GM12878 (cell line): ENCODE measurements around the gene LRRC3C. TPM values are rescaled to one million over a fixed set of nuclear protein-coding genes. Genes with fewer than 3 reads are reported as not detected.

Experiments
- ATAC-seq: fragments of 200-7000 bp; cut with Tn5 transposase; 3 replicates; pipeline ENCODE4 v1.9.1; 2020; ENCODE audit warnings: mild to moderate bottlenecking, moderate library complexity
- BruUV-seq: library from RNA; stranded (reverse); fragments of 400-500 nt; replicated peaks from 2 replicates; lab custom pipeline; 2021; lab: Mats Ljungman, UMichigan
- CTCF ChIA-PET: fragments of 300-600 bp; sonication (Branson Sonifier 250); formaldehyde crosslinking; extraction: SDS; loops from one replicate; lab custom pipeline; 2021; ENCODE audit warnings: inconsistent platforms; lab: Yijun Ruan, JAX
- POLR2A ChIA-PET: fragments of 350-600 bp; formaldehyde crosslinking; extraction: SDS; loops from one replicate; lab custom pipeline; 2021; ENCODE audit warnings: inconsistent platforms; lab: Charles Lee
- RAD21 ChIA-PET: fragments of 300-600 bp; sonication (Branson Sonifier 250); formaldehyde crosslinking; loops from one replicate; lab custom pipeline; 2023; ENCODE audit warnings: antibody characterized with exemption; ENCODE audit not compliant: unreplicated experiment; lab: Charles Lee
- SMC1A ChIA-PET: fragments of 300-600 bp; sonication (Branson Sonifier 250); formaldehyde crosslinking; loops from one replicate; lab custom pipeline; 2023; ENCODE audit not compliant: unreplicated experiment, uncharacterized antibody; lab: Charles Lee
- DNase-seq: peaks from one replicate; pipeline ENCODE4 v3.0.0-alpha.2; 2011; ENCODE audit warnings: low read depth, low spot score
- FAIRE-seq: peaks from 3 replicates; lab custom pipeline; 2011; peaks lifted over from hg19 to GRCh38; lab: Jason Lieb, UNC
- H2AFZ ChIP-seq: 2 replicates; pipeline ENCODE4 v1.6.0; 2011; ENCODE audit warnings: low read depth, low read length, control low read depth; ENCODE audit not compliant: control insufficient read depth
- H3K27ac ChIP-seq: 2 replicates; pipeline ENCODE4 v1.5.1; 2011; ENCODE audit warnings: control low read depth; ENCODE audit not compliant: control insufficient read depth, insufficient read depth
- H3K27me3 ChIP-seq, 2 experiments: replicated peaks in 1 of 2; 2 replicates each; pipeline versions ENCODE4 v1.6.0 to v1.6.1; 2011; ENCODE audit warnings: low read length in 1 of 2; ENCODE audit not compliant: control insufficient read depth in 2 of 2, insufficient read depth in 2 of 2
- H3K36me3 ChIP-seq, 2 experiments: 2 replicates each; pipeline ENCODE4 v1.5.1; 2011; ENCODE audit warnings: low read length in 1 of 2; ENCODE audit not compliant: control insufficient read depth in 2 of 2, insufficient read depth in 2 of 2
- H3K4me1 ChIP-seq: 2 replicates; pipeline ENCODE4 v1.6.1; 2011; ENCODE audit warnings: mild to moderate bottlenecking, low read length, moderate library complexity, mixed read lengths; ENCODE audit not compliant: control insufficient read depth, insufficient read depth
- H3K4me2 ChIP-seq: 2 replicates; pipeline ENCODE4 v1.6.0; 2011; ENCODE audit warnings: control low read depth; ENCODE audit not compliant: control insufficient read depth, insufficient read depth
- H3K4me3 ChIP-seq: fragments of 200-600 bp; sonication (generic); 2 replicates; pipeline ENCODE4 v1.5.1; 2016
- H3K79me2 ChIP-seq: 2 replicates; pipeline ENCODE4 v1.6.0; 2011; ENCODE audit warnings: low read length; ENCODE audit not compliant: control insufficient read depth, insufficient read depth
- H3K9ac ChIP-seq: 2 replicates; pipeline ENCODE4 v1.8.0; 2011; ENCODE audit warnings: low read length, control low read depth, mixed read lengths; ENCODE audit not compliant: control insufficient read depth, insufficient read depth
- H3K9me3 ChIP-seq: replicated peaks from 3 replicates; pipeline ENCODE4 v1.5.1; 2011; ENCODE audit warnings: mild to moderate bottlenecking, low read length; ENCODE audit not compliant: control insufficient read depth, insufficient read depth
- H4K20me1 ChIP-seq: 2 replicates; pipeline ENCODE4 v1.6.0; 2011; ENCODE audit not compliant: control insufficient read depth, insufficient read depth
- GATAD2B ChIP-seq: fragments of 450-650 bp; conservative IDR thresholded peaks from 2 replicates; pipeline ENCODE4 v1.6.1; 2017; ENCODE audit warnings: low read depth, mild to moderate bottlenecking, moderate library complexity
- HDGF ChIP-seq: fragments of 450-650 bp; IDR thresholded peaks from 2 replicates; pipeline ENCODE4 v1.6.1; 2016; ENCODE audit warnings: antibody characterized with exemption
- KDM1A ChIP-seq: fragments of 200-600 bp; sonication (generic); IDR thresholded peaks from 2 replicates; pipeline ENCODE4 v1.6.1; 2016; ENCODE audit warnings: borderline replicate concordance
- KLF5 ChIP-seq: fragments of 450-650 bp; IDR thresholded peaks from 2 replicates; pipeline ENCODE4 v1.6.1; 2014; ENCODE audit warnings: mild to moderate bottlenecking; ENCODE audit not compliant: partially characterized antibody
- MEF2B ChIP-seq: fragments of 450-650 bp; IDR thresholded peaks from 2 replicates; pipeline ENCODE4 v1.6.1; 2018; ENCODE audit warnings: mild to moderate bottlenecking, moderate library complexity; ENCODE audit not compliant: partially characterized antibody, poor library complexity, severe bottlenecking
- PAX8 ChIP-seq: fragments of 450-650 bp; IDR thresholded peaks from 2 replicates; pipeline ENCODE4 v1.6.1; 2017; ENCODE audit warnings: mild to moderate bottlenecking, moderate library complexity
- POLR2AphosphoS2 ChIP-seq: IDR thresholded peaks from 2 replicates; pipeline ENCODE4 v1.6.1; 2011; ENCODE audit warnings: low read depth, mild to moderate bottlenecking, low read length, improper control_type of control experiment, moderate library complexity
- ZNF274 ChIP-seq: IDR thresholded peaks from one replicate; pipeline ENCODE4 v1.8.0; 2011; ENCODE audit not compliant: insufficient read length, insufficient read depth
- WGBS: methylation state at CpG from one replicate; pipeline ENCODE4 v1.1.6; 2016; ENCODE audit warnings: low lambda C conversion rate; ENCODE audit not compliant: insufficient replicate concordance, insufficient coverage; ENCODE audit errors: missing lambda C conversion rate; 5-methylcytosine and 5-hydroxymethylcytosine counted together
- in situ Hi-C: fragments of 300-500 bp; cut with MboI; formaldehyde crosslinking; loops from 9 replicates; pipeline ENCODE4 v1.14.3; 2018; ENCODE audit warnings: mixed read lengths
- intact Hi-C: fragments of 100-400 bp; cut with micrococcal nuclease; formaldehyde crosslinking; loops from one replicate; pipeline ENCODE4 v1.14.2; 2022; ENCODE audit not compliant: unreplicated experiment
- polyA plus RNA-seq, 11 experiments: library from polyadenylated mRNA; depleted of rRNA in 4 of 11; unstranded in 6 of 11; stranded (reverse) in 5 of 11; fragments of >200 nt; fragmentation: Nextera tagmentation in 4 of 11; fragmentation: Illumina TruSeq in 1 of 11; extraction: Ambion mirVana in 4 of 11; extraction: Trizol in 1 of 11; gene quantifications; 1 replicate in 1 of 11; 2 replicates in 10 of 11; pipeline versions ENCODE4 v1.2.1 to v1.2.3, GENCODE V29; 2011 to 2016; ENCODE audit warnings: inconsistent platforms in 2 of 11, missing spikeins in 2 of 11, low read depth in 1 of 11
- total RNA-seq, 4 experiments: library from RNA; depleted of rRNA in 3 of 4; stranded (reverse); fragments of >200 nt in 3 of 4; fragmentation: Illumina TruSeq in 1 of 4; extraction: Trizol in 1 of 4; gene quantifications; 2 replicates each; pipeline versions ENCODE4 v1.2.1 to v1.2.3, GENCODE V29; 2013 to 2021
- TF ChIP-seq, protein P1 (sequence below): IDR thresholded peaks from 2 replicates; pipeline ENCODE4 v1.6.1; 2012; ENCODE audit warnings: low read depth, low read length, improper control_type of control experiment
- TF ChIP-seq, protein P2 (sequence below): fragments of 450-650 bp; IDR thresholded peaks from 2 replicates; pipeline ENCODE4 v1.6.1; 2018; ENCODE audit warnings: mild to moderate bottlenecking, low read depth, moderate library complexity; ENCODE audit not compliant: partially characterized antibody
- TF ChIP-seq, protein P3 (sequence below): IDR thresholded peaks from 2 replicates; pipeline ENCODE4 v1.6.1; 2011; ENCODE audit warnings: borderline replicate concordance, low read depth, mild to moderate bottlenecking, moderate library complexity, mixed read lengths, low read length; ENCODE audit not compliant: insufficient read depth; ENCODE audit errors: extremely low read length
- TF ChIP-seq, protein P4 (sequence below): IDR thresholded peaks from 2 replicates; pipeline ENCODE4 v1.6.1; 2011; ENCODE audit warnings: low read depth, mild to moderate bottlenecking, low read length, moderate library complexity, borderline replicate concordance; ENCODE audit errors: extremely low read depth

Gene LRRC3C
- total and polyA plus RNA-seq, 10 of the 15 experiments (the other 5 are each of a cell fraction or from before 2014, with no cell fraction given) = not detected

DNA sequence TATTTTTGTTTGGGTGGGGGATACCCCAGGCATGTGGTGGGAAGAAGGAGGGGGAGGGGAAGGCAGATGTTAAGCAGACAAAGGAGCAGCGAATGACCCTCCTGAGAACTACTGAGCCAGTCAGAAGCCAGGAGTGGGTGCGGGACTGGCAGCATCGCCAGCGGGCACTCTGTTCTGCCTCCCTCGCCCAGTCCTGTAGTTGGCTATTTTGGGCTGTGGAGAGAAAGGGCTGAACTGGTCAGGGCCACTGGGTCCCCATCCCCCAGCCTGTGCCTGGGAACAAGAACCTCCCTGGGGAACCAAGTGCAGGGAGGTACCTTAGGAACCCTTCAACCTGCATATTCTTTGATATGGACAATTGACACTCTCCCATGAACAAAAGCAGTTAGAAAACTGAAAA, 6.4 kb downstream of the LRRC3C start:
- 57% methylated on average over 5 of the region's 5 CpGs for WGBS
- TF ChIP-seq MEF2B = peak; percentile 89
- 0 out of 2 replicates have a peak, but pooled peaks have one; percentile 28 for TF ChIP-seq GATAD2B
- TF ChIP-seq, protein P1, sequence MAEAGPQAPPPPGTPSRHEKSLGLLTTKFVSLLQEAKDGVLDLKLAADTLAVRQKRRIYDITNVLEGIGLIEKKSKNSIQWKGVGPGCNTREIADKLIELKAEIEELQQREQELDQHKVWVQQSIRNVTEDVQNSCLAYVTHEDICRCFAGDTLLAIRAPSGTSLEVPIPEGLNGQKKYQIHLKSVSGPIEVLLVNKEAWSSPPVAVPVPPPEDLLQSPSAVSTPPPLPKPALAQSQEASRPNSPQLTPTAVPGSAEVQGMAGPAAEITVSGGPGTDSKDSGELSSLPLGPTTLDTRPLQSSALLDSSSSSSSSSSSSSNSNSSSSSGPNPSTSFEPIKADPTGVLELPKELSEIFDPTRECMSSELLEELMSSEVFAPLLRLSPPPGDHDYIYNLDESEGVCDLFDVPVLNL = no peak
- FAIRE-seq (no peak), DNase-seq (no peak), ATAC-seq (no peak)
- no peaks in the 10 kb centered on the region for H3K27me3 ChIP-seq
- no peak overlapping the region for H3K9ac ChIP-seq
- peaks cover 18% of the 10 kb centered on the region for H3K4me1 ChIP-seq
- ChIA-PET CTCF (interaction anchor here (1.1 kb wide), 1 partner anchor 235 kb away, joined by 3 read pairs; no protein-coding TSS in a partner anchor), POLR2A (no interaction called here), SMC1A (no interaction called here), RAD21 (interaction anchor here (0.7 kb wide), 1 partner anchor 12 kb away, joined by 3 read pairs; no protein-coding TSS in a partner anchor)
- H3K4me2 ChIP-seq = no peak overlapping the region
- no peak overlapping the region for H2AFZ ChIP-seq
- no TSS peak for BruUV-seq
- no peaks in the 10 kb centered on the region for H4K20me1 ChIP-seq
- H3K27ac ChIP-seq = no peak overlapping the region
- no peak overlapping the region for H3K4me3 ChIP-seq
- intact Hi-C loops = no loop called here
- H3K36me3 ChIP-seq = no peaks in the 10 kb centered on the region
- H3K79me2 ChIP-seq = no peaks in the 10 kb centered on the region
- H3K9me3 ChIP-seq = no peaks in the 10 kb centered on the region
- in situ Hi-C loops = no loop called here

DNA sequence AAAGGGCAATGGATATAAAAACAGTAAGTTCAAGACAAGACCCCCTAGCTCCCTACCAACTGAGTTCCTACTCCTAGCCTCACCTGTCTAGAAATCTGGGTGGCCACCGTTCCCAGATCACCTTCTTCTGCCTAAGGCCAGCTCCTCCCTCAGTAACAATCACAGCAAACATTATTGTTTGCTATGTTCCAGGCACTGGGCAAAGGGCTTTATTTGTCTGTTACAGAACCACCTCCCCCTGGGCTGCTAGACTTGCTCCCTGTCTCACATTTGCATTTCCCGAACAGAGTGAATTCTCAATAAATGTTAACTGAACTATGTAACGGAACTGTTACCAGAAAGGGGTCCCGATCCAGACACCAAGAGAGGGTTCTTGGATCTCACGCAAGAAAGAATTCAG, 6.8 kb downstream of the LRRC3C start:
- Histone ChIP-seq H3K4me1 (peaks cover 14% of the 10 kb centered on the region), H3K4me2 (no peak overlapping the region), H3K4me3 (no peak overlapping the region), H3K9ac (no peak overlapping the region), H2AFZ (no peak overlapping the region), H3K9me3 (no peaks in the 10 kb centered on the region), H3K79me2 (no peaks in the 10 kb centered on the region), H3K27ac (no peak overlapping the region), H4K20me1 (no peaks in the 10 kb centered on the region), H3K36me3 (no peaks in the 10 kb centered on the region), H3K27me3 (no peaks in the 10 kb centered on the region)
- intact Hi-C loops (no loop called here), in situ Hi-C loops (no loop called here)
- ATAC-seq (no peak), FAIRE-seq (no peak), DNase-seq (no peak)
- RAD21 ChIA-PET = interaction anchor here (0.7 kb wide), 1 partner anchor 13 kb away, joined by 3 read pairs; no protein-coding TSS in a partner anchor
- CTCF ChIA-PET = interaction anchor here (1.1 kb wide), 1 partner anchor 234 kb away, joined by 3 read pairs; no protein-coding TSS in a partner anchor
- SMC1A ChIA-PET = no interaction called here
- 97% methylated on average over 5 of the region's 5 CpGs for WGBS
- POLR2A ChIA-PET = no interaction called here
- BruUV-seq = no TSS peak
- TF ChIP-seq KDM1A (no peak), PAX8 (no peak), POLR2AphosphoS2 (no peak), HDGF (no peak), ZNF274 (no peak), KLF5 (no peak)
- TF ChIP-seq, protein P2, sequence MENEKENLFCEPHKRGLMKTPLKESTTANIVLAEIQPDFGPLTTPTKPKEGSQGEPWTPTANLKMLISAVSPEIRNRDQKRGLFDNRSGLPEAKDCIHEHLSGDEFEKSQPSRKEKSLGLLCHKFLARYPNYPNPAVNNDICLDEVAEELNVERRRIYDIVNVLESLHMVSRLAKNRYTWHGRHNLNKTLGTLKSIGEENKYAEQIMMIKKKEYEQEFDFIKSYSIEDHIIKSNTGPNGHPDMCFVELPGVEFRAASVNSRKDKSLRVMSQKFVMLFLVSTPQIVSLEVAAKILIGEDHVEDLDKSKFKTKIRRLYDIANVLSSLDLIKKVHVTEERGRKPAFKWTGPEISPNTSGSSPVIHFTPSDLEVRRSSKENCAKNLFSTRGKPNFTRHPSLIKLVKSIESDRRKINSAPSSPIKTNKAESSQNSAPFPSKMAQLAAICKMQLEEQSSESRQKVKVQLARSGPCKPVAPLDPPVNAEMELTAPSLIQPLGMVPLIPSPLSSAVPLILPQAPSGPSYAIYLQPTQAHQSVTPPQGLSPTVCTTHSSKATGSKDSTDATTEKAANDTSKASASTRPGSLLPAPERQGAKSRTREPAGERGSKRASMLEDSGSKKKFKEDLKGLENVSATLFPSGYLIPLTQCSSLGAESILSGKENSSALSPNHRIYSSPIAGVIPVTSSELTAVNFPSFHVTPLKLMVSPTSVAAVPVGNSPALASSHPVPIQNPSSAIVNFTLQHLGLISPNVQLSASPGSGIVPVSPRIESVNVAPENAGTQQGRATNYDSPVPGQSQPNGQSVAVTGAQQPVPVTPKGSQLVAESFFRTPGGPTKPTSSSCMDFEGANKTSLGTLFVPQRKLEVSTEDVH = no peak
- TF ChIP-seq, protein P3, sequence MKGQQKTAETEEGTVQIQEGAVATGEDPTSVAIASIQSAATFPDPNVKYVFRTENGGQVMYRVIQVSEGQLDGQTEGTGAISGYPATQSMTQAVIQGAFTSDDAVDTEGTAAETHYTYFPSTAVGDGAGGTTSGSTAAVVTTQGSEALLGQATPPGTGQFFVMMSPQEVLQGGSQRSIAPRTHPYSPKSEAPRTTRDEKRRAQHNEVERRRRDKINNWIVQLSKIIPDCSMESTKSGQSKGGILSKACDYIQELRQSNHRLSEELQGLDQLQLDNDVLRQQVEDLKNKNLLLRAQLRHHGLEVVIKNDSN = no peak
- TF ChIP-seq, protein P4, sequence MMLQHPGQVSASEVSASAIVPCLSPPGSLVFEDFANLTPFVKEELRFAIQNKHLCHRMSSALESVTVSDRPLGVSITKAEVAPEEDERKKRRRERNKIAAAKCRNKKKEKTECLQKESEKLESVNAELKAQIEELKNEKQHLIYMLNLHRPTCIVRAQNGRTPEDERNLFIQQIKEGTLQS = no peak
